Astrocyte of the cerebellum (primary cell): ENCODE data around the gene FRMPD4.

Source experiments
- DNase-seq: peaks from one replicate; pipeline ENCODE4 v3.0.0-alpha.2; 2011; ENCODE audit warnings: low read depth
- H3K4me3 ChIP-seq: 2 replicates; pipeline ENCODE4 v1.5.1; 2011; ENCODE audit warnings: mild to moderate bottlenecking, low read depth, low read length, moderate library complexity
- in situ Hi-C: cut with HindIII; loops from 2 replicates; pipeline ENCODE4 v1.10.0; 2017; ENCODE audit warnings: low sequenced_read_pairs
- TF ChIP-seq, protein P1 (sequence below): IDR thresholded peaks from 2 replicates; pipeline ENCODE4 v1.5.1; 2012; ENCODE audit warnings: low read length, low read depth, moderate library complexity, mild to moderate bottlenecking; ENCODE audit errors: missing control alignments

The FRMPD4 gene

DNA sequence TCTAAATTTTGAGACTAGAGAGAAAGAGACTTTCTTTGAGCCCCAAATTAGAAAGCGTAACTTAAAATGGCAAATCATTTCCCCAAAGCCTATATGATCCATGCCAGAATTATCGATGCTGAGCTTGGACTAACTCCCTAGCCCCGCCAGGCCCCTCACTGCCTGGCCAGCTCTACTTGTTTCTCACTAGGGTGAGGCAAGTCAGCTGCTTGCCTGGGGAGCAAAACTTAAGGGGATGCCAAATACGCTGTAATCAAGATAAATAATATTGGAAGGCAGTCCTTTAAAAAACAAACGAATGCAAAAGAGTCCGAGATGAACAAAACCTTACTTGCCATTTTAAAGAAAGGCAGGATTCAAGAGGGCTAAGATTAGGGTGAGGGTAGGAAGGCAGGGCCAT, 236.0 kb downstream of the FRMPD4 start:
- DNase-seq: no peak
- TF ChIP-seq, protein P1, sequence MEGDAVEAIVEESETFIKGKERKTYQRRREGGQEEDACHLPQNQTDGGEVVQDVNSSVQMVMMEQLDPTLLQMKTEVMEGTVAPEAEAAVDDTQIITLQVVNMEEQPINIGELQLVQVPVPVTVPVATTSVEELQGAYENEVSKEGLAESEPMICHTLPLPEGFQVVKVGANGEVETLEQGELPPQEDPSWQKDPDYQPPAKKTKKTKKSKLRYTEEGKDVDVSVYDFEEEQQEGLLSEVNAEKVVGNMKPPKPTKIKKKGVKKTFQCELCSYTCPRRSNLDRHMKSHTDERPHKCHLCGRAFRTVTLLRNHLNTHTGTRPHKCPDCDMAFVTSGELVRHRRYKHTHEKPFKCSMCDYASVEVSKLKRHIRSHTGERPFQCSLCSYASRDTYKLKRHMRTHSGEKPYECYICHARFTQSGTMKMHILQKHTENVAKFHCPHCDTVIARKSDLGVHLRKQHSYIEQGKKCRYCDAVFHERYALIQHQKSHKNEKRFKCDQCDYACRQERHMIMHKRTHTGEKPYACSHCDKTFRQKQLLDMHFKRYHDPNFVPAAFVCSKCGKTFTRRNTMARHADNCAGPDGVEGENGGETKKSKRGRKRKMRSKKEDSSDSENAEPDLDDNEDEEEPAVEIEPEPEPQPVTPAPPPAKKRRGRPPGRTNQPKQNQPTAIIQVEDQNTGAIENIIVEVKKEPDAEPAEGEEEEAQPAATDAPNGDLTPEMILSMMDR: no peak

DNA sequence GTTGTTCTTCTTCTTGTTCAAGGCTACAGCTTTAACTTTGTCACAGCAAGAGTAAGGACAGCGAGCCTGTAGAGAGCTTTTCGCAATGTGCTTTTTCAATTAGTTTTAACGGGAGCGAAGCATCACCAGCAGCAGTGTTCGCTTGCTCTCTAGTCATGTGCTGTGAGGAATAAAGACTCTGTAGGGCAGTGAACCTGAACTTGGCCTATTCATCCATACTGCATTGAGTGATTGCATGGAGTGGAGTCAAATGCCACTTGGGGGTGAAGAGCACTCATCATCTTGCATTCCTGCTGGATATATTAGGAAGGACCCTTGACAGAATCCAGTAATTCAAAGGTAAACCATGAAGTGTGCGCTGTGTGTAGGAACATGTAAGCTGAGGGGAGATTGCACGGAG, 240.0 kb downstream of the FRMPD4 start:
- TF ChIP-seq, protein P1: no peak
- no peak overlapping the region for H3K4me3 ChIP-seq
- DNase-seq: no peak
- in situ Hi-C loops: no loop called here

More for the DNA sequence above, 236.0 kb downstream of the FRMPD4 start:
- in situ Hi-C loops: no loop called here
- H3K4me3 ChIP-seq: no peak overlapping the region

DNA sequence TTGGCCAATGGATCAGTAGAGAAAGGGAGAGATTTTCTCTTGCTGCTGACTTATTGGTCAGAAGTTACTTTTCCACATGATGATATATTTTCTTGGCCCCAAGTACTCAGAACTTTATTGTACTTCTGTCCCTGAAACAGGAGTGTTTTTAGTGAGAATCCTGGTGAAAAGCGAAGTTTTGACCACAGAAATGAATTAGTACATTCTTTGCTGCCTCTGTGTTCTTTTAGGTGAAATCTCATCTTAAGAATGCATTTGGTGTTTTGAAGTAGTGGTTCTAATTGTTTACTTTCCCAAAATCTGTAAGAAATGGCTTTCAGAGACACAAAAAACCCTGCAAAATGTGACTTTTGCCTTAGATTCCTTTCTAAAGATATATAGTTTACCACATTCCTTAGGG, 240.4 kb downstream of the FRMPD4 start:
- no peak for DNase-seq
- H3K4me3 ChIP-seq: no peak overlapping the region
- in situ Hi-C loops: no loop called here

DNA sequence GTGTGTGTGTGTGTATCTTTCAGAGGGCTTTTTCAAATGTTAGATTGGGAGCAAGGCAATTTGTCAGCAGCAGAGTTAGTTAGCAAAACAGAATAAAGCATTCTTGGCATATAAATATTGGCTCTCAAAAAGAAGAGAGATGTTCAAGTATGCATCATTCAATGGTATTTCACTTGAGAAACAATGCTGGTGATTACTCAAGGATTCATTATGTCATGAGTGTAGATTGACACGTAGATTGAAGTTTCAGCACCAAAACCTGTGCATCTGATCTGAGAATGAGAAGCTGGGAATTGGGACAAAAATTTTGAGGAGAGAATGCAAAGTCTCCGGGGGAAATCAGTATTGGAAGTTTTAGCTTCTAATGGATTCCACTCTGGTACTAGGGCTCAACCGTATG, 241.4 kb downstream of the FRMPD4 start:
- DNase-seq: no peak
- no peak overlapping the region for H3K4me3 ChIP-seq
- in situ Hi-C loops: no loop called here
- TF ChIP-seq, protein P1: no peak

More for the DNA sequence above, 240.4 kb downstream of the FRMPD4 start:
- TF ChIP-seq, protein P1: no peak

DNA sequence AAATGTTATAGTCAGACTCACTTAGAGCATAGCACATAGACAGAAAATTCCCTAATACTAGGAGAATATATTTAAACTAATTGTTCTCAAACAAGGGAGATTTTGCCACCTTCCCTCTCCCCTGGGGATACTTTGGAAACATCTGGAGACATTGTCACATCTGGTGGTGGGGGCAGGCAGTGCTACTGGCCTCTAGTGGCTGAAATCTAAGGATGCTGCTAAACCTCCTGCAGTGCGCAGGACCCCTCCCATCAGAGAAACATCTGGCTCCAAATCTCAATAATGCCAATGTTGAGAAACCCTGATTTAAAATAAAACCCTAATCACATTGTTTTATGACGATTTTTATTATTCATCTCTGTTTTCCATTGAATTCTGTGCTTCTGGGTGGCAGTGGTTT, 244.9 kb downstream of the FRMPD4 start:
- TF ChIP-seq, protein P1: peak; percentile 25
- in situ Hi-C loops: no loop called here
- no peak for DNase-seq
- no peak overlapping the region for H3K4me3 ChIP-seq

DNA sequence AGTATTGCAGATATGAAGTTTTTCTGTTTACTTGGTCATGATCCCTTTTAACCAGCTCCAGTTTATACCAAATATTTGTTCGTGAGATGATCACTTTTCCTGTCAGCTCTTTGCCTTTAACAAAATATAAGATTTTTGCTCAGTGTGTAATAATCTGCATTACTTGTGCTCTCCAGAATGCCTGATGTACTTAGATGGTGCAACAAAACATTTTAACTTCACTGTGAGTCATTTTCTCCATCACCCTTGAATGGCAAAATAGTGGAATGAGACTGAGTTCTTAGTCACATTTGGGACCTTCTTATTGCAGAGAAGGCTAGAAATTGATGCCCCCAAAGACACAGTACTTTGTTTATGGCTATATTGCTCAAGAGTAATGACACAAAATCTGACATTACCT, 252.0 kb downstream of the FRMPD4 start:
- no peak for DNase-seq
- in situ Hi-C loops: no loop called here
- H3K4me3 ChIP-seq: no peak overlapping the region
- TF ChIP-seq, protein P1: no peak

DNA sequence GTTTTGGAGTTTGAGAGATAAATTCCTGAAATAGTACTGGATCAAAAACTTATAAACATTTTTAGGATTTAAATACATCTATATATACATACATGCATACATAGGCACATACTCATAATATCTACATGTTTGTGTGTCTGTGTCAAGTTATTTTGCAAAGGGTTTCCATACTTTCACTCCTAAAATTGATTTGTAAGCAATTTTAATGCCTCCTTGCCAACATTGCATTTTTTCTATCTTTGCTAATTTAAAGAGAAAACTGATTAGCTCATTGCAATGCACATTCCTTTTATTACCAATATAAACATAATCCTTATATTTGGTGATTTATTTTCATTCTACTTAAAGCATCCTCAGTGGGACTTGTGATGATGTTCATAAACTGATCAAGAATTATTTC, 258.3 kb downstream of the FRMPD4 start:
- H3K4me3 ChIP-seq: no peak overlapping the region
- no peak for DNase-seq
- in situ Hi-C loops: no loop called here
- TF ChIP-seq, protein P1: no peak
